NK-92 treated with Interleukin-12 subunit alpha and Interleukin-12 subunit beta, amount 100 ng/mL, for 24 hours (cell line): ENCODE measurements around the gene MUC5B.
"Not testable (repeated sequence)": the region's sequence is repeated elsewhere in the genome, so short reads cannot be mapped to it uniquely, and the experiment has no call there.

Experiments used
- DNase-seq: peaks from one replicate; lab custom pipeline; 2025; lab: John Stamatoyannopoulos, UW

MUC5B gene

DNA sequence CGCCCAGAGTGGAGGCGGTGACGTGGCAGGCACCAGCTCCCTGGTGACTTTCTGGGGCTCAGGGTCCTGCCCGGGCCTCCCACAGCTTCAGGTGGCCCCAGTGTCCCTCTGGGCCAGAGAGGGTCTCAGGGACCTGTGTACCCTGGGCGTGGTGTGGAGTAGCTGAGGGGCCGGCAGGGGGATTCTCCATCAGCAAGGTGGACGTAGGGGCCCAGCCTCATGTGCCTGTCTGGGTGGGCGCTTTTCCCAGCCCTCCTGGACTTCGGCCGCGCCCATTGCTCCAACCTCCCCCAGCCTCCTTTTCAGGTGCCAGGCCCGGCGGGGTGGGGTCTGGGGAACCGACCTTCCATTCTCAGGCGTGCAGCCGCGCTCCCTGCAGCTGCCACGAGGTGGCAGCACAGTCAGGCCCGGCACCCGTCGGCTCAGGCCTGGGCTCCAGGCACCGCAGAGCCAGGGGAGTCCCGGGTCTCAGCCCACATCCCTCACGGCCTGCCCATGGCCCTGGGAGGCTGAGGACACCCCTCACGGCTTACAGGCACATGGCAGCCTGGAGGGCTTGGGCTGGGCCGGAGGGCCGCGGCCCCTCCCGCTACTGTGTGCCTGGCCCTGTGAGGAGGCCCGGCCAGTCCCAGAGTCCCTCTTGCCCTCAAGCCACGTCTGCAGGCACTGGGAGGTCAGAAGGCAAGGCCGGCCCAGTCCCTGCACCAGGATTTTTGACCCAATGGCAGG lies 19.9 kb upstream of the MUC5B start:
- peak; percentile 11 for DNase-seq

- no peak for DNase-seq
Measured at GRCh38 chr11:1203505-1204271, 19.2 kb upstream of the MUC5B start.

- DNase-seq, result no peak
Measured at GRCh38 chr11:1204381-1205101, 18.3 kb upstream of the MUC5B start.

GRCh38 chr11:1205121-1205986 lies 17.5 kb upstream of the MUC5B start:
- DNase-seq, result no peak

DNA sequence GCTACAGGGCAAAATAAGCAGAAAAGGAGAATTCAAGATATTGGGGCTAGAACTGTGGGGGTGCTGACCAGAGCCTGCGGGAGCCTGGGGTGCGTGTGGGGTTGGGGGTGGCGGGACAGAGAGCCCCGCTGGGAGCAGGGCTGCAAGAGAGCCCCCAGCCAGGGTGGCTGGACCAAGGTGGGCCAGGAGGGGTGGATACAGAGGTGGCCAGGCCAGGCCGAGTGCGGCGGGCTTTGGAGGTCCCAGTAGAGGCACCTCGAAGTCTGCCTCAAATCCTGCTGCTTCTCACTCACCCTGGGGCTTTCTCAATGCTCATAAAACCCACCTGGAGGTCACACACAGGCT lies 16.9 kb upstream of the MUC5B start:
- DNase-seq, result no peak

- no peak for DNase-seq
Measured at GRCh38 chr11:1206391-1207271, 16.2 kb upstream of the MUC5B start.

- no peak for DNase-seq
Measured at GRCh38 chr11:1207401-1208143, 15.3 kb upstream of the MUC5B start.

- DNase-seq, result no peak
Measured at GRCh38 chr11:1208144-1208393, 14.8 kb upstream of the MUC5B start.

DNA sequence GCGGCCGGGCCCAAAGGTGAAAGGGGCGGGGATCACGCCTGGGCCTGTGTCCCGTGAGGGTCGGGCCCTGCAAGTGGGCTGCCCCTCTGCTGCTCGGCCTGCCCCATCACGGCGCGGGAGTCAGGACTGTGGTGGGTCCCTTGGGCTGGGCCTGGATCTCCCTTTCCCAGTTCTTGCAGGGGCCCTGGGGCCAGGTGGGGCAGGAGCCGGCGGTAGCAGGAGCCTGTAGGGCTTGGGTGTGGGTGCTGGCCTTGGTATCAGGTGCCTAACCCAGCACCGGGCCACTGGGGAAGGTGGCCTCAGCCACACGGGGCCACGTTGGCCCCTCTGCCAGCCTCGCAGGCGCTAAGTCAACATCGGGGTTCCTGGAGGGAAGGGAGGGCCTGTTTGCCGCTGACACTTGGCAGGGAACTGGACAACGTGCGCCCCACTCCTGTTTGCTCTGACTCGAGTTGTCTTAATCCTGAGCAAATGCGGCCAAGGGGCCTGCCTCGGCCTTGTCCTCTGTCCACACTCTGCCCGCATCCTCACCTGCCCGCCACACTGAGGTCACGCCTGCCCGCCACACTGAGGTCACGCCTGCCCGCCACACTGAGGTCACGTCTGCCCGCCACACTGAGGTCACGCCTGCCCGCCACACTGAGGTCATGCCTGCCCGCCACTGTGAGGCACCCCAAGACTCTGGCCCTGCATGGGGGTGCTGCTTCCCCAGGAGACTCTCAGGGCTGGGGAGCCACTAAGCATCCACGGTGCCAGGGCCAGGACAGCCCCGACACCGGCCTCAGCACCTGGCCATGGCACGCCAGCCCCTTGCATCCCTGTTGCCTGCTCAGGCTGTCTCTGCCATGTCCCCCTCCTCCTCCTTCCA lies 14.2 kb upstream of the MUC5B start:
- DNase-seq, result no peak

- no peak for DNase-seq
Measured at GRCh38 chr11:1209371-1210057, 13.4 kb upstream of the MUC5B start.

DNA sequence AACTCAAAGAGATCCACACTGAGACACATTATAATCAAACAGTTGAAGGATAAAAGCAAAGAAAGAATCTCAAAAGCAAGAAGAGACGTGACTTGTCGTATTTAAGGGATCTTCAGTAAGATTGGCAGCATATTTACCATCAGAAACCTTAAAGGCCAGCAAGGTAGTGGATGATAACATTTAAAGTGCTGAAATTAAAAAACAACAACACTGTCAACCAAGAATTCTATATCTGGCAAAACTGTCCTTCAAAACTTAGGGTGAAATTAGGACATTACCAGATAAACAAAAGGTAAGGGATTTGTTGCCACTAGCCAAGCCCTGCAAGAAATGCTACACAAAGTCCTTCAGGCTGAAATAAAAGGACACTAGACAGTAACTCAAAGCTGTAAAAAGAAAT lies 11.0 kb upstream of the MUC5B start:
- no peak for DNase-seq

- not testable (repeated sequence) for DNase-seq
Measured at GRCh38 chr11:1215826-1216225, 7.0 kb upstream of the MUC5B start.

GRCh38 chr11:1217151-1217550 lies 5.7 kb upstream of the MUC5B start:
- no peak for DNase-seq

- no peak for DNase-seq
Measured at GRCh38 chr11:1218256-1218787, 4.5 kb upstream of the MUC5B start.

DNA sequence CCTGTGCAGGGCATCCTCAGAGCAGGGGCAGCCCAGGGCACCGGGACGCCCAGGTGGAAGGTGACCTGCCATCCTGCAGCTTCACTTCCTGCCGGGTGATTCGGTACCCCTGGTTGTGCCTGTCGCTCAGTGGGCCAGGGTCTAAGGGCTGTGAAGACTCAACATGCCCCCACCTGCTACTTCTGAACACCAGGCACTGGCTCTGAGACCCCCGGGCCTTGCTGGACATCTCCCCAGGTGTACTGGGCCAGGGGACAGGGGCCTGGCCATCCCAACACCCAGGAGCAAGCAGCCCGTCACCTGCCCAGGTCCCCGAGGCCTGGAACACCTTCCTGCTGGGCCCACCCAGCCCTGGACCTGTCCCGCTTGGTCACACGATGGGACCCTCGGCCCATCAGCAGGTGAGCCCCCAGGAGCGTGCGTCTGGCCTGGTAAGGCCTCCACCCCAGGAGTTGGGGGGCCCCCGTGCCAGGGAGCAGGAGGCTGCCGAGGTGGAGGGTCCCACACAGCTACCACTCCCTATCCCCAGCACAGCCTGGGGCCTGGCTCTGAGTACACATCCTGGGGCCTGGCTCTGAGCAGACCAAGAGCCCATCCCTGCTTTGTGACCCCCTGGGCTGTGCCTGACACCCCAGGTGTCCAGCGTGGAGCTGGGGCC lies 3.9 kb upstream of the MUC5B start:
- DNase-seq, result no peak

DNA sequence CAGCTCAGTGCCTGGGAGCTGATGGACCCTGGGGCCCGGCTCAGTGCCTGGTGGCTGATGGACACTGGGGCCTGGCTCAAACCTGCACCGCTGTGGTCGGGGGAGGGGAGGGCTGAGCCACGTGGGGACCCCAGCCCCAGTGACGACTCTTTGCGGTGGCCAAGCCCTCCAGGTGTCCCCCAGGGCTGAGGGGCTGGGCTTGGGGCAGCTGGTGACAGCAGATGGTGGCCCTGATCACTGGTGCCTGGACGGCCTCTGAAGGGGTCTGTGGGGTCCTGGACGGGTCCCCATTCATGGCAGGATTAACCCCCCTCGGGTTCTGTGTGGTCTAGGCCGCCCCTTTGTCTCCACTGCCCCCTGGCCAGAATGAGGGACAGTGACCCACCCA lies 3.4 kb upstream of the MUC5B start:
- no peak for DNase-seq

DNA sequence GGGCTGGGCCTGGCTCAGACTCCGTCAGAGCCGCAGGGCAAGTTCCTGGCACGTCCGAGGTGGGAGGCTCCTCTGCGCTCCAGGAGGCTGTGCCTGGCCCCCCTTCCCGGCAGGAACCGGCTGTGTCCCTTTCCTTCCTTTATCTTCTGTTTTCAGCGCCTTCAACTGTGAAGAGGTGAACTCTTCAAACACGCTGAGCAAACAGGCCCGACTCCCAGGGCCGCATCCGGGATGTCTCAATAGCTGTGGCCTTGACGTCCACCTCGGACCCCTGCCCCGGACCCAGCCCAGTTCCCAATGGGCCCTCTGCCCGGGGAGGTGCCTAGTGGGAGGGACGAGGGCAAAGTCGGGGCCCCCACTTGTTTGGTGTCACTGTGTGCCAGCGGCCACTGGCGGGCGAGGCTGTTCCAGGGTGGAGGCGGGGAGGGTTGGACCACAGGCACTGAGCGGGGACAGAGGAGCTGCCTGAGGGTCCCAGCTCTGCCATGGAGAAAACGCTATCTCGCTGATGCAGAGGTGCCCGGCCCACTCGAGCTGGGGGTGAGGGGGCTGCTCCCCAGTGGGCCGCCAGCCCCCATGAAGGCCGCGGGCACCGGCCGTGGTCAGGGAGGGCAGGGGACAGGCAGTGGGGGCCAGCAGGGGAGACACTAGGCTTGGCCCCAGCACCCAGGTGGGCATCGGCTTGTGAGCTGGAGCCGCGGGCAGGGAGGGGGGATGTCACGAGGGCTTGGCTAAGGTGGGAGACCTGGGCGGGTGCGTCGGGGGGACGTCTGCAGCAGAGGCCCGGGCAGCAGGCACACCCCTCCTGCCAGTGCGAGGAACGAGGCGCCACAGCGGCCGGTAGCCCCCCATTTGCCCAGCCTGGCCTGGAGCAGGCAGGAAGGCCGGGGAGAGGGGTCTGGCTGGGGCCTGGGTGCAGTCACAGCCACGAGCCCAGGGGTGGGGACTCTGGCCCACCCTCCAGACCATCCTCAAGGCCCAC lies 2.7 kb upstream of the MUC5B start:
- DNase-seq, result no peak
